ENCODE data around the gene SIT1. TPM values are rescaled to one million over a fixed set of nuclear protein-coding genes. Genes with fewer than 3 reads are reported as not detected.
"Not testable (repeated sequence)": the region's sequence is repeated elsewhere in the genome, so short reads cannot be mapped to it uniquely, and the experiment has no call there.

The SIT1 gene
- polyA plus RNA-seq, 12 donors, result 0.13 to 2.3 (median 0.20) TPM; not detected in 3

DNA sequence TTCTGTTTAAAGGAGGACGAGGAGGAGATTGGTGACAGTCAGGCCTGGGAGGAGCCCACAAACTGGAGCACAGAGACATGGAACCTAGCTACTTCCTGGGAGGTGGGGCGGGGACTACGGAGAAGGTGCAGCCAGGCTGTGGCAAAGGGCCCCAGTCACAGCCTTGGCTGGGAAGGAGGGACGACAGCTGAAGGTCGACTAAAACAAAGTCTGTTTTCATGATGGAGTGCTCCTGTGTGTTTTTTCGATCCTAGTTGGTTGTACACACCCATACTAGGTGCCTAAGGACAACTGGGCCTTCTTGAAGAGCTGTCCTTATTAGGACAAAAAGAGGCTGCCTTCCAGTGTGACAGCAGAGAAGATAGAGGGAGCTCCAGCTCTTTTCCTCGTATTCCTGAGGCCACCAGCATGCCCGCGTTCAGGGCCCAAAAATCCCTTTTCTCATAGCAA, 10.3 kb upstream of the SIT1 start:
- no peak for DNase-seq

DNA sequence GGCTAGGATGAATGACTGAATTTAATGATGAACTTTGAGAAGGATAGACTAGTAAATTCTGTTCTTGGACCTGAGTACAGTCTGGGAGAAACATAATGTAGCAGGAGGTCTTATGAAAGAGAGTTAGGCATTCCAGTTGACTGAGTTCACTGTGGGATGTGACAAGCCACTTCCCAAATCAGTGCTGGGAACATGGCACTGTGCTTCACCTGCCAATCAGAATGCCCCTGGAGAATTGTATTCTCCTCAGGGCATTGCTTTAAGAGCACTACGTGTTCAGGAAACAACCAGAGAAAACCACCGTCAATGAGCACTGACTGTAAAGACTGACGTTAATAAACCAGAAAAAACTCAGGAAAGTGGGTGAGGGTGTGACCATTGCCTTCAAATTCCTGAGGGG, 8.6 kb upstream of the SIT1 start:
- DNase-seq, result no peak

DNA sequence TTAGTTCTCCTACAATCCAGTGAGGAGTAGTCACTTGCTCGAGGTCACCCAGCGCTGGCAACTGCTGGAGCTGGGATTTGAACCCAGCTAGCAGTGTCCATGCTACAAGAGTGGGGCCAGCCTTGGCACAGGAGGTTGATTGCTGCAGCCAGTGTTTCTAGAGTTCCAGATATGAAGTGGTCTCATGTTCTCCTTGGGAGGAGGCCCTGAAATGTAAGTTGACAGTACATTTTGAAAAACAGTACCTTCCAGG, 8.2 kb upstream of the SIT1 start:
- DNase-seq, result no peak

GRCh38 chr9:35658137-35658967, 7.6 kb upstream of the SIT1 start, which contains the start of gene CCDC107:
Gene CCDC107 (plus strand): TSS chr9:35658292. CDS start chr9:35658380, 88 bp downstream.
- DNase-seq, result peak; percentile 89

GRCh38 chr9:35657546-35658136, 6.9 kb upstream of the SIT1 start, which contains the start of gene RMRP:
Gene RMRP (minus strand): TSS chr9:35658019.
- DNase-seq, result peak; percentile 98

DNA sequence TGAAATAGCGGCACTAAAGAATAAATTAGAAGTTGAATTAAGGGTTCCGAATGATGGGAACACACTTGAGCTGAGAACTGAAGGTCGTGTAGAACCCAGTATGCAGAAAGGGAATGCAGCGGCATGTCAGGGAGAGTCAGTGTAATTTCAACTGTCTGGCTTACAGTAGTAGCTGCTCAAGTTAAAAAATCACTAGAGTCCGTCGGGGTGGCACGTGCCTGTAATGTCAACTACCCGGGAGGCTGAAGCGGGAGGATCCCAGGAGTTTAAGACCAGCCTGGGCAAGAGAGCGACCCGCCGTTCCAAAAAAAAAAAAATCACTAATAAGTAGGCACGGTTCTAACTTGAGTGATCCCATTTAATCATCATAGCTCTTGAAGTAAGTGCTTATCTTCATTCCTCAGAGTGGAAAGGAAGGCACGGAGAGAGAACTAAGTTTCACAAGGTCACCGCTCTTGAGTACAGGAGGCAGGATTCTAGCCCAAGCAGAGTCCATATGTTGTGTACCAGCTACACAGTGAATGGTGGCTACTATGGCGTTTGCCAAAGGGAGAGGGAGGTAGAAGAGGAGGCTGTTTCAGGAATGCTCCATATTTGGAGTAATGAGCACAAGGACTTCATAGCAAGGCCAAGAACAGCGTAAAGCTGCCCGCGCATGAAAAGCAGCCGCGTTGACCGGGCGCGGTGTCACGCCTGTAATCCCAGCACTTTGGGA, 6.3 kb upstream of the SIT1 start:
- DNase-seq, result no peak

- no peak for DNase-seq
Measured at GRCh38 chr9:35656348-35656747, 5.6 kb upstream of the SIT1 start.

DNA sequence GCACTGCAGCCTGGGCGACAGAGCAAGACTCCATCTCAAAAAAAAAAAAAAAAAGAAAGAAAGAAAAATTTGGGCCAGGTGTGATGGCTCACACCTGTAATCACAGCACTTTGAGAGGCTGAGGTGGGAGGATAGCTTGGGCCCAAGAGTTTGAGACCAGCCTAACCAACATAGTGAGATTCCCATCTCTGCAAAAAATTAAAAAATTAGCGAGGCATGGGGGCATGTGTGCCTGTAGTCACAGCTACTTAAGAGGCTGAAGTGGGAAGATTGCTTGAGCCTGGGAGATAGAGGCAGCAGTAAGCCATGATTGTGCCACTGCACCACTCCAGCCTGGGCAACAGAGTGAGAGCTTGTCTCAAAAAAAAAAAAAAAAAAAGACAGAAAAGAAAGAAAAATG, 2.9 kb upstream of the SIT1 start:
- no peak for DNase-seq

GRCh38 chr9:35652829-35653209, 2.1 kb upstream of the SIT1 start:
- DNase-seq, result no peak

GRCh38 chr9:35651956-35652828, 1.5 kb upstream of the SIT1 start:
- no peak for DNase-seq

DNA sequence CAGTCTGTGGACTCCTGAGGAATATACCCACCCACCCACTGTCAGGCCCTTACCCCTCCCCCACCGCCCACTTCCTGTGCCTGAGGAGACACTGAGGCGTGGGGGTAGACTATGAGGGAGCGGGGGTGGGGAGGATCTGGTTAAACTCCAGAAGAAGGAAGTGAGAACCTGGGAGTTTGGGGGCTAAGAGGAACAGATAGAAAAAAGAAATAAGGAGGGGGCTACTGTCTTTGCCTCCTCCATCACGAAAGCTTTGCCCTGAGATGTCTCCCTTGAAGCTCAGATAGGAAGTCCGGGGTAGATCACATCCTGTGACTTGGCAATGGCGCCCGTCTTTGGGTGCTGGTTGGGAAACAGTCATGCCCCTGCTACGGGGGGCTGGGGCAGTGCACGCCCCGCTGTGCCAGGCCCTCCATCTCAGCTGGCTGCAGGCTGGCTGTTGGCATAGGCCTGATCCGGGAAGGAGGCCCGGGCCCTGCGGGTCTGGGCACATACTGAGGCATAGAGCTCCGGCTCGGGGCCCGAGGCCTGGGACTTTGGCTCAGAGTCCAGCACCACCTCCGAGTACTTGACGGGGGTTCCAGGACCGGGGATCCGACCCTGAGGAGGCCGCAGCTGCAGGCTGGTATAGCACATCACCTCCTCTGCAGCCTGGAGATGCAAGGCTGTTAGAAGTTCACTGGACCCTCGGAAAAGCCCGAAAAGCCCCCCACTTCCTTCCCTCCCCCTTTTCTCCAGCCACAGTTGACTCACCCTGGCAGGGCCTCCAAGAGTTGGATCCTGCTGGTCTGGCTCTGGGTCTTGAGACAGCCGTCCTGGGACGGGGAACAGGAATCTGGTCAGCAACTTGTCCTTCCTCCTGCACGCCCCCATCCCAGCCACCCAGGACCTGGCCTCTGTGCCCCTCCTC, 1.0 kb downstream of the SIT1 start:
- no peak for DNase-seq

GRCh38 chr9:35646533-35647265, 4.0 kb downstream of the SIT1 start:
- DNase-seq, result peak; percentile 95

GRCh38 chr9:35646153-35646532, 4.6 kb downstream of the SIT1 start:
- no peak for DNase-seq

GRCh38 chr9:35645736-35646135, 5.0 kb downstream of the SIT1 start:
- not testable (repeated sequence) for DNase-seq

DNA sequence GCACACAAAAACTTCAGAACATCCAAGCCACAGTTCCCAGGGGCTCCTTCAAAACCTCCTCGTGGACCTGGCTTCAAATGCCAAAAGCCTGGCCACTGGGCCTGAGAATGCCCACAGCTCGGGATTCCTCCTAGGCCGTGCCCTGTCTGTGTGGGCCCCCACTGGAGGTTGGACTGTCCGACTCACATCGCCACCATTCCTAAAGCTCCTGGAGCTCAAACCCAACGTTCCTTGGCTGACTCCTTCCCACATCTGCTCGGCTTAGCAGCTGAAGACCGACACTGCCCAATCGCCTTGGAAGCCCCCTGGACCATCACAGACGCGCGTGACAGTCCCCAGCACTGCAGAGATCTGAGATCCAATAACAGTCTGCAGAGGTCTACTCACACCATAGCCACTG, 7.7 kb downstream of the SIT1 start:
- DNase-seq, result no peak

GRCh38 chr9:35641478-35641877, 9.3 kb downstream of the SIT1 start:
- DNase-seq, result not testable (repeated sequence)

DNA sequence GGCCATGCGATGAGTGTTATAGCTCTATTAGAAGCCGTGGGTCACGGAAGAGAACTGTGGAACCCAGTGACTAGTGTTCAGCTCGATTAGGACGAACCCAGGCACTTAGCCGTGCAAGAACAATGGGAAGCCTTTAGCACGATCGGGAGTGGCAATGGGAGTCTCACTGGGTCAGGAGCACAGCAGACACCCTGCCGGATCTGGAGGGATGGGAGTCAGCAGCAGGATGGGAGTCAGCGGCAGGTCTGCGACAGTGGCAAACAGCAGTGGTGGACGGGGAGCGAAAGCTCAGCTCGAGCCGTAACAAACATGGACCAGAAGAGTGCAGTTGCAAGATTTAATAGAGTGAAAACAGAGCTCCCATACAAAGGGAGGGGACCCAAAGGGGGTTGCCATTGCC, 10.3 kb downstream of the SIT1 start:
- DNase-seq, result not testable (repeated sequence)

- DNase-seq, result no peak
Measured at GRCh38 chr9:35639631-35640030, 11.1 kb downstream of the SIT1 start.

DNA sequence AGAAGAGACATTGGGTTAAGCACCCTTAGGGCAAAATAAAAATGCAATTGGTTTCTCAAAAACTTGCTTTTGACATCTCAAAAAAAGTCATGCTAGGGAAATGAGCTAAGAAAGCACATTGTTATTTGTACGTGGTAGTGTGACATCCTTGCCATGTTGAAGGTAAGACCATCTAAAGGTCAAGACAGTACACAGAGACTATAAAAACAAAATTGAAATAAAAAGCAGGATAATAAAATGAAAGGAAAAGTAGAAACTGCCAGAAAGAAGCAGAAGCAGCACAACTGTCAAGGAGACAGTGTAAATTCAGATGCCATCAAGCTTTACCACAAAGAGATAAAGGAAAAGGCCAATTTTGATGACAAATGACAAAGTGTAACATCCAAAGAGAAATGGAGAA, 11.5 kb downstream of the SIT1 start:
- not testable (repeated sequence) for DNase-seq

DNA sequence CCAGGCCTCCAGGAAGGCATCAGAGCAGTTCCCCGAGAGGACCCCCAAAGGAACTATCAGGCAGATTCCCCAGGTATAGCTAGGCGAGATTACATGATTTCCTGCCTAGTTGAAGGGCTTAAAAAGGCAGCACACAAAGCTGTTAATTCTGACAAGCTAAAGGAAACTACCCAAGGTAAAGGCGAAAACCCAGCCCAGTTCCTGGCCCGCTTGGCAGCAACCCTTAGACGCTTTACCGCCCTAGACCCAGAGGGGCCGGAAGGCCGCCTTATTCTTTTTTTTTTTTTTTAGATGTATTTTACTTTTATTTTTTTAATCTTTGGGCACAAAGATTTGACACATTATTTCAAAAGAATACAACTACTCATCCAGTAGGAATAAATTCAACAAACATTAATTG, 12.0 kb downstream of the SIT1 start:
- not testable (repeated sequence) for DNase-seq
